Measurements from ENCODE around the gene CARMIL3.
"Not testable (repeated sequence)": the region's sequence is repeated elsewhere in the genome, so short reads cannot be mapped to it uniquely, and the experiment has no call there.

The CARMIL3 gene

DNA sequence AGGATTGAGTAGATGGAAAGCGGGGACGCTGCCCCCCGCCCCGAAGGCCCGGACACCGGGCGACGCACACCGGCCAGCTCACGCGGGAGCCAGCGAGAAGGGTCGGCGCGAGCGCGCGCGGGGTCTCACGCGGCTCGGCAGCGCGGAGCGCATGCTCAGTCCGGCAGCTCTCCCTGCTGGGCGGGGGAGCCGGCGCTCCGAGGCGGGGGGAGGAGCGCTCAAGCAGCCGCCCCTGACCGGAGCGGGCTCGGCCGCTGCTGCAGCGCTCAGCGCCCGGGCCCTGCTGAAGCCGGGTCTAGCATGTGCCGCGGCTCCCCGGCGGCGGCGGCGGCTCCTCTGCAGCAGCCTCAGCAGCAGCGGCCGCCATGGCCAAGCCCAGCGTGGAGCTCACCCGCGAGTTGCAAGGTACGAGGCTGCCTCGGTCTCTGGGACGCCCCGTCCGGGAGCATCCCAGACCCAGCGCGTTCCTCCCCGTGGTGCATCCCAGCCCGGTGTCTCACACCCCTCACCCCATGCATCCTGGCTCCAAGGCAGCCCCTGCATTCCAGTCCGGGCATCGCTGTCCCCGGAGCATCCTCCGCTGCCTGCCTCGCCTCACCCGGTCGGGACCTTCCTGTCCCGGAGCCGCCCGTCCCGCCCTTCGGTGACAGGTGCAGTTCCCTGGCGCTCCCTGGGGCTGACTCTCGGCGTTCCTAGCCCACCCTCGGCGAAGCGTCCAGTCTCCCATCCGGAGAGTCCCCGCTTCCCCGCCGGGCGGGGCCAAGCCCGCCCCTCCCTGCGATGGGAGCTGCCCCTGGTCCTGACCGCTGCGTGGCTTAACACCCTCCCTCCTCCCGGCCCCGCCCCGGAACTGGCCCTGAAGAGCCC, at the start of gene CARMIL3:
TSS of gene CARMIL3 (plus strand) at position 221 of the 867 bp plus-strand sequence. CDS start at position 366, 145 bp downstream.
- H3K27ac ChIP-seq, result peak within 1 kb of the TSS; percentile 60
- TF ChIP-seq CTCF (conservative IDR thresholded peaks at IDR 0.05) (no peak), ZFX (IDR thresholded peaks at IDR 0.05) (peak; percentile 28; the same call in 1 of the 2 replicates)

- H3K27ac ChIP-seq, result not testable (repeated sequence)
Measured at GRCh38 chr14:24006471-24006816, 45.4 kb upstream of the CARMIL3 start.

DNA sequence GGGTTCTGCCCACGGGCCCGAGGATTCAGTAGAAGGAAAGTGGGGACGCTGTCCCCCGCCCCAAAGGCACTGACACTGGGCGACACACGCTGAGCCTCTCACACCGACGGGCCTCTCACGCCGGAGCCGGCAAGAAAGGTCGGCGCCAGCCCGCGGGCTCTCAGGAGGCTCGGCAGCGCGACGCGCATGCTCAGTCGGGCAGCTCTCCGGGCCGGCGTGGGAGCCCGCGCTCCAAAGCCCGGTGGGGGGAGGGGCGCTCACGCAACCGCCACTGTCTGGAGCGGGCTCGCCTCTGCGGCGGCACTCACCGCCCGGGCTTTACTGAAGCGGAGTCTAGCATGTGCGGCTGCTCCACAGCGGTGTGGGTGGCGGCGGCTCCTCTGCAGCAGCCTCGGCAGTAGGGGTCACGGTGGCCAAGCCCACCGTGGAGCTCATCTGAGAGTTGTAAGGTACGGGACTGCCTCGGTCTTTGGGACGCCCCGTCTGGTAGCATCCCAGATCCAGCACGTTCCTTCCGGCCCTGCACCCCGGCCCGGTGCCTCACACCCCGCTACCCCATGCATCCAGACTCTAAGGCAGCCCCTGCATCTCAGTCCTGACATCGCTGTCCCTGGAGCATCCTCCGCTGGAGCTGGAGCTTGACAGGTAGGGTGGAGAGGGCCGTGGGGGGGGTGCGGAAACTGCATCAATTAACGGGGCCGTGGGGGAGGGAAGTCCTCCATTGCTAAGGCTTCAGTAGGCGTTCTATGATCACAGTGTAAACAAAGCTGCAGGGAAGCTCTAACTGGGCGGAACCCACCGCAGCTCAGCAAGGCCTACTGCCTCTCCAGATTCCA, 44.8 kb upstream of the CARMIL3 start:
- peak overlapping the region; percentile 36; the same call in 1 of the 2 replicates for H3K27ac ChIP-seq

- no peak overlapping the region for H3K27ac ChIP-seq
- TF ChIP-seq ZFX (IDR thresholded peaks at IDR 0.05), result no peak
- TF ChIP-seq CTCF (conservative IDR thresholded peaks at IDR 0.05), result no peak
Measured at GRCh38 chr14:24011051-24011450, 40.8 kb upstream of the CARMIL3 start.

DNA sequence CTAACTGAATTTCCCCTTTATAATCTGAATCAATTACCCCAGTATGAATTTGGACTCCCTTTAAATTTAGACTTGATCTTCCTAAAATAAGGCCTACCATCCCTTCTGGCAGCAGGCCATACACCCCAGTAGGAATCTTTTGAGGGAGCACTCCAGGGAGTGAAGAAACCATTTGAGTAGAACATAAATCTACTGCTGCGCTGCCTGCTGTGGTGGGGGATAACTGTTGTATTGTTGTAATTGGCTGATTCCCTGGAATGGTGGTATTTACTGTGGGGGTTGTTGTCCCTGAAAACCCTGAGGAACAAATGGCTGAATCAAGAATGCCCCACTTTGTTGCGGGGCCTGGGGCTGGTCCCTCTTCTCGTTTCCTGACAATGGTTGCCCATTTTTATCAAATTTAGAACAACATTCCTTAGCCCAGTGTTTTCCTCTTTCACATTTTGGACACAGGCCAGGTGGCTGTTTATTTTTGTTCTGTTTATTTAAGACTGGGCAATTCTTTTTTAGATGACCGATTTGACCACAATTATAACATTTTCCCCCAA, 39.0 kb upstream of the CARMIL3 start:
- H3K27ac ChIP-seq, result not testable (repeated sequence)

GRCh38 chr14:24013654-24014514, 37.9 kb upstream of the CARMIL3 start:
- no peak for TF ChIP-seq ZFX (IDR thresholded peaks at IDR 0.05)
- TF ChIP-seq CTCF (conservative IDR thresholded peaks at IDR 0.05), result peak; percentile 80
- H3K27ac ChIP-seq, result no peak overlapping the region

DNA sequence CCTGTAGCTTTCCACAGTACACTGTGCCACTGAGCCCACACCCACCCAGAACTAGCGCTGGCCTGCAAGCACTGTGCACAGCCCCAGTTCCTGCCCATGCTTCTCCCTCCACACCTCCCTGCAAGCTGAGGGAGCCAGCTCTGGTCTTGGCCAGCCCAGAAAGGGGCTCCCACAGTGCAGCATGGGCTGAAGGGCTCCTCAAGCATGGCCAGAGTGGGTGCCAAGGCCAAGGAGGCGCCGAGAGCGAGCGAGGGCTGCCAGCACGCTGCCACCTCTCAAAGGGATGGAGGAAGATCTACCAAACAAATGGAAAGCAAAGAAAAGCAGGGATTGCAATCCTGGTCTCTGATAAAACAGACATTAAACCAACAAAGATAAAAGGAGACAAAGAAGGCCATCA, 36.1 kb upstream of the CARMIL3 start:
- H3K27ac ChIP-seq, result not testable (repeated sequence)

- H3K27ac ChIP-seq, result not testable (repeated sequence)
Measured at GRCh38 chr14:24018978-24019377, 32.8 kb upstream of the CARMIL3 start.

- TF ChIP-seq CTCF (conservative IDR thresholded peaks at IDR 0.05), result peak; percentile 26
- H3K27ac ChIP-seq, result not testable (repeated sequence)
Measured at GRCh38 chr14:24019944-24020343, 31.9 kb upstream of the CARMIL3 start.

DNA sequence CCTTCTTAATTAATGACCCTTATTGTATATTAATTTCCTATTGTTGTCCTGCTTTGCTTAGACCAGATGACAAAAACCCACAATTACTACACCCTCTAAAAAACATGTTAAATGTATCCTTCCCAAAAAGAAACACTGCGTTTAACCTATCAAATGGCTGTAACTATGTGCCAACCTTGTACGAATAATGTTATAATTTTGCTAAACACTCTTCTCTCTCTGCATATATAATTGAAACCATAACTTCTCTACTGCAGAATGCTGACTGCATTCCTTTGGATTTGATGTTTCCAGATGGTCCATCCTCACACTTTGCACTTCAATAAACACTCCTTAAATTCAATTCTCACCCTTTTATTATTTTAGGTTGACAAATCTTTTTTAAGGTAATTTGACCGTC, 31.3 kb upstream of the CARMIL3 start:
- not testable (repeated sequence) for H3K27ac ChIP-seq

- not testable (repeated sequence) for H3K27ac ChIP-seq
Measured at GRCh38 chr14:24024939-24025418, 26.8 kb upstream of the CARMIL3 start.

GRCh38 chr14:24029687-24030086, 22.1 kb upstream of the CARMIL3 start:
- H3K27ac ChIP-seq, result not testable (repeated sequence)

DNA sequence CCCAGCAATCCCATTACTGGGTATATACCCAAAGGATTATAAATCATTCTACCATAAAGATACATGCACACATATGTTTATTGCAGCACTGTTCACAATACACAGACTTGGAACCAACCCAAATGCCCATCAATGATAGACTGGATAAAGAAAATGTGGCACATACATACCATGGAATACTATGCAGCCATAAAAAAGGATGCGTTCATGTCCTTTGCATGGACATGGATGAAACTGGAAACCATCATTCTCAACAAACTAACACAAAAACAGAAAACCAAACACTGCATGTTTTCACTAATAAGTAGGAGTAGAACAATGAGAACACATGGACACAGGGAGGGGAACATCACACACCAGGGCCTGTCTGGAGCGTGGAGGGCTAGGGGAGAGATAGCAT, 20.5 kb upstream of the CARMIL3 start:
- H3K27ac ChIP-seq, result not testable (repeated sequence)

All from C4-2B (cell line).